A549 (cell line): ENCODE results near the gene CXCR5.

Source experiments
- CTCF ChIP-seq: fragments of >200 bp; sonication (Bioruptor Twin); formaldehyde crosslinking; IDR thresholded peaks from 3 replicates; pipeline ENCODE4 v1.5.1; 2016
- ZC3H11A ChIP-seq: fragments of 450-650 bp; IDR thresholded peaks from 2 replicates; pipeline ENCODE4 v1.6.1; 2014; ENCODE audit warnings: antibody characterized with exemption, mild to moderate bottlenecking

- TF ChIP-seq ZC3H11A (no peak), CTCF (no peak)
Observed at GRCh38 chr11:118845369-118845768, 38.3 kb upstream of the CXCR5 start.
